Activated CD8-positive, alpha-beta memory T cell treated with anti-CD3 and anti-CD28 coated beads, Interleukin-2, amount 50 U/mL, for 4 hours (primary cell): ENCODE measurements around the gene RETREG1.
"Not testable (repeated sequence)": the region's sequence is repeated elsewhere in the genome, so short reads cannot be mapped to it uniquely, and the experiment has no call there.

Experiments
- DNase-seq: peaks from one replicate; pipeline ENCODE4 v3.0.0-alpha.2; 2020

The RETREG1 gene

DNA sequence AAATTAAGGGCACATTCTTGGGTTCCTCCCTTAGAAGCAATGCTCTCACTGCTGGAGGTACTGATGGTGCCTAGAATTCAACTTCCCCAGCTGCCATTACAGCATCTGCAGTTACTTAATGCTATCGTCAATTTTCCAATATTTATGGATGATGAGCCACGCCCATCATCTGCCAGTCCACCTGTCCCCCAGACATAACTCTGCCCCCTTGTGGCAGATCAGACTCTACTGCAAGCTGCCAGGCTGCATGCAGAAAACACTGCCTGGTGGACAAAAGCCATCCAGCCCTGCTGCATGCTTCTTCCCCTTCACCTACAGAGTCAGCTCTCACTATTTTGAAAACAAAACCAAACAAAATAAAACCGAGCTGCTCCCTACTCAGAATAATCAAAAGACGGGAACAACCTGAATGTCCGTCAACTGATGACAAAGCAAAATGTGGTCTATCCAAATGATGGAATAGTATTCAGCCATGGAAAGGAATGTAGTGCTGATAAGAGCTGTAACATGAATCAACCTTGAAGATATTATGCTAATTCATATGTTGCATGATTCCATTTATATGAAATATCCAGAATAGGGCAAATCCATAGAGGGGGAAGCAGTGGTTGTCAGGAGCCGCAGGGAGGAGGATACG is 66.4 kb downstream of the RETREG1 start:
- DNase-seq: no peak

DNA sequence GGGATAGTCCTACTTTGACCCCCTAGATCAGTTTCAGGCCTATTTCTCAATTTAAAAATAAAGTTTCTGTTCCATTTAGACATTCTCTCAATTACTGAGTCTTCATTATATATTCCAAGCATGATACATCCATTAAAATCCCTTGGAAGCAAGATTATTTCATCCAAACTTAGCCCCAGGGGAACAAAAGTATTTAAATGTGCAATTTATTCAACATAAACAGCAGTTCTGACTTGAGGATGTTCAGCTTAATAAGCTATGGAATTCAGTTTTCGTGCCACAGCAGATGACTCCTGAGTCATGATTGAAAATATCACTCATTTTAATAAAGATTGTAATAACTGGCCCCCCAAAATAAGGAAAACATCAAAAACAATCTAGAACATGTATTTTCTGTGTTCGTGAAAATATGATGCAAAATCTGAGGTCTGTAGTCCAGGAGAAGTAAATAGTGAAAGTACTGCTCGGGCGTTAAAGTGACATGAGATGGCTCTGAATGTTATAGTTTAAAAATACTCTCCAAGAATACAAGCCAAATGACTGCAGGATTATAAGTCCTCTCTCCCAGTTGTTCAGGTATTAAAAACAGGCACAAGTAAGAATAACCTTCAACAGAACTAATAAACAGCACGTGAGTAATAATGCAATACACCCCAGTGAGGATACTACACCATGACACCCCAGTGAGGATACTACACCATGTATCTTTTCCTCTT is 67.1 kb downstream of the RETREG1 start:
- no peak for DNase-seq

GRCh38 chr5:16548812-16549211 is 68.0 kb downstream of the RETREG1 start:
- DNase-seq: no peak

- DNase-seq: no peak
These were observed 68.7 kb downstream of the RETREG1 start for GRCh38 chr5:16548115-16548514.

- no peak for DNase-seq
These were observed 69.5 kb downstream of the RETREG1 start for GRCh38 chr5:16547200-16547842.

GRCh38 chr5:16546732-16547131 is 70.1 kb downstream of the RETREG1 start:
- no peak for DNase-seq

DNA sequence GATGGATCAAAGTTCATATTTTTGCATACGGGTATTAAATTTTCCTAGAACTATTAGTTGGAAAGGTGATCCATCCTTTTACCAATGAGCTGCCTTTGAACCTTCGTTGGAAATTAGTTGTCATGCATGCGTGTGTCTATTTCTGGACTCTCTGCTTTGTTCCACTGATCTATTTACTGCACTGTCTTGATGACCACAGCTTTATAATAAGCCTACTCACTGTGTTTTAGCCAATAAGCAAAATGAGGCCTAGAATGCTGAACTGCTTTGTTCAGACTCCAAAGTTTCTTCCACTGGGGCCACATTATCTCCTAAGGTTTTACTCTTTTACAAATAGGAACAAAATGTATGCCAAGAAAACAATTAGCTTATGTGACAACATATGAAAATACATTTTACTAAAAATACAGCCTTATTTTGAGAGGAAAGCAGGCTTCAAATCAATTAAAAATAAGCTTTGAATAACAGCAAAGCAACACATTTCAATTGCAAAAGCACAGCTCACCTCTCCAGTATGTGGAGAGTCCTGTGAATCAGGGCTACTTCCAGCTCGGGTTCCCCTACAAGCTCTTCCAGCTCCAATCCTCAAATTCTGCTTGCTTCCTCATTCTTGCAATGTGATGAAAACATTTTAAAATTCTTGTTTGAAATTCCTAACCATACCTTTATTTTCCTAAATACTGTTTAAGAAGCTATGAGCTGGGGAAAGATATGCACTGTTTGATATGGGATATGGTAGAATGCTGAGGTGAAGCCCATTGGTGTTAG is 72.0 kb downstream of the RETREG1 start:
- no peak for DNase-seq

DNA sequence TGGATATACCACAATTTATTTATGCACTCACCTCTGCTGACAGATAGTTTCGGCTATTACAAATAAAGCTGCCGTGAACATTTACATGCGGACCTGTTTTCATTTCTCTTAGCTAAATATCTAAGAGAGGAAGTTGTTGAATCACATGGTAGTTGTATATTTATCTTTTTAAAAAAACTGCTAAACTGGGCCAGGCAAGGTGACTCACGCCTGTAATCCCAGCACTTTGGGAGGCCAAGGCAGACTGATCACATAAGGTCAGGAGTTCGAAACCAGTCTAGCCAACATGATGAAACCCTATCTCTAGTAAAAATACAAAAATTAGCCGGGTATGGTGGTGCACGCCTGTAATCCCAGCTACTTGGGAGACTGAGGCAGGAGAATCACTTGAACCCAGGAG is 73.6 kb downstream of the RETREG1 start:
- not testable (repeated sequence) for DNase-seq

DNA sequence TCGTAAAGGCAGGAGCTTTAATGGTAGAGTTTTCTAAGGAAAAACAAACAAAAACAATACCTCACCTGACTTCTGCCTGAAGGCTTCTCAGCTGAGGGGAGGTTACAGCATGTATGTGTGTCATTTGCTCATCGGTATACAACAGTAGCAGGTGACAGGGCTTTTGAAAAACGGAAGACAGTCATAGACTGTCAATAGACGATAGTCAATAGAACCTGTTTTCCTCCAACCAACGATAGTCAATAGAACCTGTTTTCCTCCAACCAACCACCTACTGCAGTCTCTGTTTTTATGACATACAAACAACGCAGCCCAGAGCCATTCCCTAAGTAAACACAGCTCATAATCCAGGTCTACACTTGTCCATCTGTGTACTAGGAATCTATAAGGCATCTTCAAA is 74.6 kb downstream of the RETREG1 start:
- DNase-seq: no peak

- not testable (repeated sequence) for DNase-seq
These were observed 75.2 kb downstream of the RETREG1 start for GRCh38 chr5:16541592-16541991.

DNA sequence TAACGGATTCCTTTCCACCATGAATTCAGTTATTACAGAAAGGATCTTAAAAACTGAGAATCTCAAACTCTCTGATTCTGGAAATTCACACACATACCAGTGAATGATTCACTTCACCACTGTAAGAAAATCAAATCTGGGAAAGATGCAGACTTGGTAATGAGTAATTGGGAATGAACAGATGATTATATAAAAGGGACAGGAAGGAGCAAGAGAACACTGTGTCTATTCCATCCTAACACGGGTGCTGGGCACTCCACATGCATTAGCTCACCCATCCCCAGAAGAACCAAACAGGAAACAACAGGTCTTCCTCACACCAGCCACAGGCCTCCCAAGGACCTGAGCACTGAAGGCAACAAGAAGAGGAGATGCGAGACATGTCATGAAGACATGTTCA is 76.4 kb downstream of the RETREG1 start:
- no peak for DNase-seq

- DNase-seq: no peak
These were observed 77.6 kb downstream of the RETREG1 start for GRCh38 chr5:16539169-16539666.

- no peak for DNase-seq
These were observed 78.8 kb downstream of the RETREG1 start for GRCh38 chr5:16538006-16538405.

GRCh38 chr5:16536818-16537217 is 80.0 kb downstream of the RETREG1 start:
- no peak for DNase-seq

DNA sequence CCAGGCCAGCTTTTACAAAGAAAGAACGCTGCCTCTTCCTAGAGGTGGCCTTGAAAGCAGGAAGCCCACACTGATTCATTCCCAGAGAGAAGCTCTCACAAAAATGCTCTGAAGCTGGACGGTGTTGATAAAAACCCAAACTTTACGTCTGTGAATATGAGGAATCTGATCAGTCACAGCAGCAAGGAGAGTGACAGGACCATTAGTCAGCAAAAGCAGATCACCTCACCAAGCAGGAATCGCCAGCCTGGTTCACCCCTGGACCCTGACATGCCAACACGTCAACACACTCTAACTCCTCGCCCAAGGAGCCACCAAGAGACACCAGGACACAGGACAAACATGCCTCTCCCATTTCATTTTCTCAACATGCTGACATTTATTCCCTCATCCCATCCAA is 80.6 kb downstream of the RETREG1 start:
- DNase-seq: no peak

DNA sequence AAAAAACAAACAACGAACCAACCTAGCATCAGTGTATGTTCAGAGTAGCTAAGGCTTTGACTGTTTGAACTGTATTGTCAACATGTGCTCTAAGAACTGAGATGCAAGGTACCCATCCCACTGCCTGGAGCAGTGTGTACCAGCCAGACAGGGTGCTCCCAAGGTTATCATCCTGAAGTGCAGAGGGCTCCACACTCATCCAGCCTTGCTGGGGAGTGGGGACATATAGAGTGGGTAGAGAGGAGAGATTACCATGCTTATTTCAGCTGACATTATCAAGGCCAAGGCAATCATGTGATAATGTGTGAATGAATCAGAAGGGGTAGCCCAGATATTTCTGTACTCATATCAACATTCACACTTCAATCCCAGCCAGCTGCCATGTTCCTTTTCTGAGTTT is 82.5 kb downstream of the RETREG1 start:
- DNase-seq: no peak

DNA sequence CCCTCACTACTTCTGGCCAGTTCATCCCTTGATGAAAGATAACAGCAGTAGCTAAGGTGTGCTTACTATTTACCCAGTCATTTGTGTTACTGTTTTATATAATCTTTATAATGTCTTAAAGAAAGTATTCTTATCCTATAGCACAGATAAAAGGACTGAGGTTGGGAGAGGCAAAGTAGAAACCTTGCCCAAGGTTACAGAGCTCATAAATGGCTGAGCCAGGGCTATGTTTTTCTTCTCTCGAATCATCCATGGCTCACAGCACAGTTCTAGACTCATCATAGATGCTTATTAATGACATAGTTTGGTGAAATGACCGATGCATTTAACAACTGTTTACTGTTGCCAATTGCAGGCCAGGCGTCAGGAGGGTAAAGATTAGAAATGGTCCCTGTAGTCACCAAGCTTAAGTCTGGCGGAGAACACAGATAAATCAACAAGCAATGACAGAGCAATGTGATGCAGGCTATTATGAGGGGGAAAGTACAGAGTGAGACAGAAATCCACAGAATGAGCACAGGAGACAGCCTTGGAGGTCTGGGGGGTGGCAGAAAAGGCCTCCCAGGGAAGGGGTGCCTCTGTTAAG is 85.6 kb downstream of the RETREG1 start:
- DNase-seq: no peak

- no peak for DNase-seq
These were observed 87.5 kb downstream of the RETREG1 start for GRCh38 chr5:16529306-16529705.

DNA sequence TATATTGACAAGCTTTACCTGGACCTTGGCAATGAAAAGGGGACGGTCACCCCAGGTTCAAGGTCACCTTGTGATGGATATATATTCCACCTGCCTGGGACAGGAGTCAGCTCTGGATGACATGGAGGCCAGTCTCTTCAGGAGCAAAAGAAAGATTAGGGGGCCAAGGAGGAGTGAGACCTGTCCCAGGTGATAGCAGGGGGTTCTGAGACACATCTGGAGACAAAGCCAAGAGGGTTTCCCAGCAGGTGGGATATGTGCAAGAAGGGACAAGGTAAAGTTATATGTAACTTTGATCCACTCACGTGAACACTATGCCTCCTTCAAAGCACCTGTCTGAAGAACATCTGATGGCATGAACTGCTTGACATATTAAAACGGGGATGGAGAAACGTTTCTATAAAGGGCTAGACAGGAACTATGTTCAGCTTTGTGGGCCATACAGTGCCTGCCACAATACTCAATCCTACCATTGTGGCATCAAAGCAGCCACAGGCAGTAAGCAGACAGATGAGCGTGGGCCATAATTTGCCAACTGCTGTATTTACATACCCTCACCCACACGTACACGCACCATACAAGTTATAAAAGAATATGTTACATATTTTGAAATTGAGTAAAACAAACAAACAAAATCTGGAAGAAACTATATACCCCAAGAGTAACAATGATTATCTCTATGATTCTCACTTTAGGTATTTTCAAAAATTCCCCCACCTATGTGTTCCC is 88.3 kb downstream of the RETREG1 start:
- DNase-seq: no peak

DNA sequence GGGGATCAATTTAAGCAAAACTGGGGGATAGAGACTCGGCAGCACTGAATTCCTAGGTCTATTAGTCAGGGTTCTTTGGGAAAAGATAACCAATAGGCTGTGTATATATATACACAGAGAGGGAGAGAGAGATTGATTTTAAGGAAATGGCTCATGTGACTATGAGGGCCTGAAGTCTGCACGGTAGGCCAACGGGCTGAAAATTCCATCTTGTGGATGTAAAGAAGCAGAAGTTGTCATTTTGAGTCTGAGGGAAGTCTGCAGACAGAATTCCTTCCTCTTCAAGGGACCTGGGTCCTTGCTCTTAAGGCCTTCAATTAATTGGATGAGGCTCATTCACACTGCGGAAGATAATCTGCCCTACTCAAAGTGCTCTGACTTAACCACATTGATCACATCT is 91.1 kb downstream of the RETREG1 start:
- no peak for DNase-seq

- DNase-seq: no peak
These were observed 92.5 kb downstream of the RETREG1 start for GRCh38 chr5:16524286-16524685.
